Thyroid gland (tissue), 4 donors: Measurements from ENCODE around the gene CMTM8. TPM values are rescaled to one million over a fixed set of nuclear protein-coding genes. Genes with fewer than 3 reads are reported as not detected.

Experiments used
- DNase-seq, 2 donors: peaks; one replicate each; pipeline ENCODE4 v3.0.0-alpha.2; 2019
- H3K27ac ChIP-seq, 3 donors: fragments of 200-600 bp; sonication (generic); 1 replicate in 2 of 3; 2 replicates in 1 of 3; pipeline ENCODE4 v1.5.1; 2016 to 2019; ENCODE audit warnings: mild to moderate bottlenecking in 1 of 3, moderate library complexity in 1 of 3
- H3K27me3 ChIP-seq: fragments of 200-600 bp; sonication (generic); one replicate; pipeline ENCODE4 v1.5.1; 2019
- H3K36me3 ChIP-seq, 2 donors: fragments of 200-600 bp; sonication (generic); one replicate each; pipeline ENCODE4 v1.5.1; 2016 to 2019
- H3K4me1 ChIP-seq, 2 donors: fragments of 200-600 bp; sonication (generic); one replicate each; pipeline ENCODE4 v1.5.1; 2017 to 2019
- H3K4me3 ChIP-seq, 3 donors: fragments of 200-600 bp; sonication (generic); replicated peaks in 1 of 3; 1 replicate in 2 of 3; 2 replicates in 1 of 3; pipeline ENCODE4 v1.5.1; 2016; ENCODE audit warnings: mild to moderate bottlenecking in 1 of 3
- H3K9me3 ChIP-seq: fragments of 200-600 bp; sonication (generic); one replicate; pipeline ENCODE4 v1.5.1; 2017
- CTCF ChIP-seq, 6 experiments: fragments of 200-600 bp in 3 of 6; fragments of 450-650 bp in 3 of 6; sonication (generic) in 3 of 6; IDR thresholded peaks; one replicate each; pipeline ENCODE4 v1.5.1; 2016 to 2019; ENCODE audit warnings: antibody characterized with exemption in 6 of 6, mild to moderate bottlenecking in 2 of 6, inconsistent platforms in 1 of 6, moderate library complexity in 1 of 6
- POLR2A ChIP-seq, 2 donors: fragments of 450-650 bp; IDR thresholded peaks; one replicate each; pipeline ENCODE4 v1.6.1; 2017; ENCODE audit warnings: antibody characterized with exemption in 2 of 2, mild to moderate bottlenecking in 2 of 2, moderate library complexity in 1 of 2
- WGBS, 2 donors: methylation state at CpG; one replicate each; pipeline ENCODE4 v1.1.5; 2017; 5-methylcytosine and 5-hydroxymethylcytosine counted together
- intact Hi-C: fragments of 100-400 bp; cut with DNase I; formaldehyde crosslinking; loops from one replicate; pipeline ENCODE4 v1.15.1; 2023
- total RNA-seq, 4 donors: library from RNA; depleted of rRNA; stranded (reverse); fragments of >200 nt; gene quantifications; one replicate each; pipeline ENCODE4 v1.2.3, GENCODE V29; 2016

Gene CMTM8
- total RNA-seq, 4 donors from 2014 or later, result 6.6 to 17.3 (median 11.0) TPM

- intact Hi-C loops, result no loop called here
- DNase-seq, result peak in 1 of 2 donors; percentile 22
- Histone ChIP-seq H3K27me3 (no peaks in the 10 kb centered on the region), H3K27ac (no peak overlapping the region), H3K9me3 (no peaks in the 10 kb centered on the region), H3K4me1 (peaks cover 36 to 40% of the 10 kb centered on the region in 2 donors), H3K36me3 (no peaks in the 10 kb centered on the region), H3K4me3 (no peak overlapping the region)
- no peak for TF ChIP-seq POLR2A (IDR thresholded peaks at IDR 0.05)
- TF ChIP-seq CTCF (IDR thresholded peaks at IDR 0.05), result no peak
- 77 to 89% methylated on average over 10 of the region's 10 CpGs for WGBS, 2 donors
Observed at GRCh38 chr3:32398531-32398930, 160.1 kb downstream of the CMTM8 start.

GRCh38 chr3:32399030-32399620 lies 160.6 kb downstream of the CMTM8 start:
- Histone ChIP-seq H3K36me3 (no peaks in the 10 kb centered on the region), H3K4me1 (peaks cover 36 to 41% of the 10 kb centered on the region in 2 donors), H3K9me3 (no peaks in the 10 kb centered on the region), H3K4me3 (no peak overlapping the region), H3K27me3 (no peaks in the 10 kb centered on the region), H3K27ac (peak overlapping the region in 1 of 3 donors; percentile 97)
- intact Hi-C loops, result no loop called here
- TF ChIP-seq CTCF (IDR thresholded peaks at IDR 0.05), result peak; percentile 31 to 63 (median 54)
- no peak for TF ChIP-seq POLR2A (IDR thresholded peaks at IDR 0.05)
- no peak for DNase-seq
- 50 to 53% methylated on average over 2 of the region's 2 CpGs for WGBS, 2 donors

- H3K36me3 ChIP-seq, result no peaks in the 10 kb centered on the region
- no peak for DNase-seq
- TF ChIP-seq CTCF (IDR thresholded peaks at IDR 0.05), result no peak
- no peak for TF ChIP-seq POLR2A (IDR thresholded peaks at IDR 0.05)
- 9 to 15% methylated on average over 8 to 11 of the region's 11 CpGs for WGBS, 2 donors
- H3K4me1 ChIP-seq, result peaks cover 36 to 41% of the 10 kb centered on the region in 2 donors
- no peaks in the 10 kb centered on the region for H3K9me3 ChIP-seq
- intact Hi-C loops, result no loop called here
- peak overlapping the region; percentile 94 to 97 (median 96) for H3K27ac ChIP-seq
- no peaks in the 10 kb centered on the region for H3K27me3 ChIP-seq
- peak overlapping the region in 1 of 3 donors; percentile 24 for H3K4me3 ChIP-seq
Observed at GRCh38 chr3:32401126-32401525, 162.6 kb downstream of the CMTM8 start.

- Histone ChIP-seq H3K4me1 (peaks cover 36 to 41% of the 10 kb centered on the region in 2 donors), H3K27me3 (no peaks in the 10 kb centered on the region), H3K36me3 (no peaks in the 10 kb centered on the region), H3K27ac (peak overlapping the region; percentile 94 to 97 (median 96)), H3K4me3 (peak overlapping the region in 1 of 3 donors; percentile 24), H3K9me3 (no peaks in the 10 kb centered on the region)
- 1 to 2% methylated on average over 10 to 26 of the region's 41 CpGs for WGBS, 2 donors
- intact Hi-C loops, result no loop called here
- peak; percentile 93 to 95 for DNase-seq
- peak in 2 of 6 experiments; percentile 2 to 9 for TF ChIP-seq CTCF (IDR thresholded peaks at IDR 0.05)
- peak in 1 of 2 donors; percentile 70 for TF ChIP-seq POLR2A (IDR thresholded peaks at IDR 0.05)
Observed at GRCh38 chr3:32401556-32402081, 163.1 kb downstream of the CMTM8 start.

GRCh38 chr3:32403663-32404062 lies 165.2 kb downstream of the CMTM8 start:
- DNase-seq, result no peak
- Histone ChIP-seq H3K27me3 (no peaks in the 10 kb centered on the region), H3K36me3 (no peaks in the 10 kb centered on the region), H3K4me1 (peaks cover 36 to 41% of the 10 kb centered on the region in 2 donors), H3K9me3 (no peaks in the 10 kb centered on the region), H3K4me3 (no peak overlapping the region), H3K27ac (peak overlapping the region in 2 of 3 donors; percentile 94 to 97)
- intact Hi-C loops, result no loop called here
- 85 to 86% methylated on average over 3 of the region's 3 CpGs for WGBS, 2 donors
- TF ChIP-seq POLR2A (IDR thresholded peaks at IDR 0.05), result no peak
- TF ChIP-seq CTCF (IDR thresholded peaks at IDR 0.05), result no peak
